ENCODE results near the gene LRRC23.

DNA sequence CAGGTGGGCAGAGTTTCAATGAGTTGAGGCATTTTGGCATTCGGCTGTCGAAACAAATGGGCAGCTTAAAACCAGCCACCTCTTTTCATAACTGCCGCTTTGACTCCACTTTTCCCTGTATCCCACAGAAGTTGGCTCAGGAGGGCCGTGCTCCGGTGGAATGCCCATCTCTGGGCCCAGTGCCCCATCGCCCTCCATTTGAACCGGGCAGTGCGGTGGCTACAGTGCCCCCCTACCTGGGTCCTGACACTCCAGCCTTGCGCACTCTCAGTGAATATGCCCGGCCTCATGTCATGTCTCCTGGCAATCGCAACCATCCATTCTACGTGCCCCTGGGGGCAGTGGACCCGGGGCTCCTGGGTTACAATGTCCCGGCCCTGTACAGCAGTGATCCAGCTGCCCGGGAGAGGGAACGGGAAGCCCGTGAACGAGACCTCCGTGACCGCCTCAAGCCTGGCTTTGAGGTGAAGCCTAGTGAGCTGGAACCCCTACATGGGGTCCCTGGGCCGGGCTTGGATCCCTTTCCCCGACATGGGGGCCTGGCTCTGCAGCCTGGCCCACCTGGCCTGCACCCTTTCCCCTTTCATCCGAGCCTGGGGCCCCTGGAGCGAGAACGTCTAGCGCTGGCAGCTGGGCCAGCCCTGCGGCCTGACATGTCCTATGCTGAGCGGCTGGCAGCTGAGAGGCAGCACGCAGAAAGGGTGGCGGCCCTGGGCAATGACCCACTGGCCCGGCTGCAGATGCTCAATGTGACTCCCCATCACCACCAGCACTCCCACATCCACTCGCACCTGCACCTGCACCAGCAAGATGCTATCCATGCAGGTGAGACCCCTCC lies 34.0 kb downstream of the LRRC23 start:
- peak in 2 of 3 donors; percentile 16 to 20 for TF ChIP-seq POLR2AphosphoS5 (IDR thresholded peaks at IDR 0.05)
- TF ChIP-seq POLR2A (IDR thresholded peaks at IDR 0.05): no peak
